Osteoblast (primary cell): Measurements from ENCODE around the gene COA8. TPM values are rescaled to one million over a fixed set of nuclear protein-coding genes. Genes with fewer than 3 reads are reported as not detected.

Experiments used
- DNase-seq: peaks from one replicate; pipeline ENCODE4 v3.0.0; 2011; ENCODE audit warnings: low spot score, mixed read lengths; ENCODE audit not compliant: insufficient read length; ENCODE audit errors: missing footprints
- H2AFZ ChIP-seq: 2 replicates; pipeline ENCODE4 v1.6.0; 2011; ENCODE audit warnings: mild to moderate bottlenecking, low read length
- H3K27ac ChIP-seq: 2 replicates; pipeline ENCODE4 v1.5.1; 2011; ENCODE audit warnings: mild to moderate bottlenecking, low read depth, low read length, moderate library complexity
- H3K27me3 ChIP-seq: 2 replicates; pipeline ENCODE4 v1.6.0; 2012; ENCODE audit warnings: mild to moderate bottlenecking, control low read depth, inconsistent platforms, low read length, moderate library complexity; ENCODE audit not compliant: insufficient read depth
- H3K36me3 ChIP-seq: 2 replicates; pipeline ENCODE4 v1.5.1; 2011; ENCODE audit warnings: mild to moderate bottlenecking, low read length, control low read depth, moderate library complexity; ENCODE audit not compliant: insufficient read depth
- H3K4me1 ChIP-seq: 2 replicates; pipeline ENCODE4 v1.5.1; 2011; ENCODE audit warnings: mild to moderate bottlenecking, low read length, control low read depth, moderate library complexity; ENCODE audit not compliant: insufficient read depth
- H3K4me2 ChIP-seq: 2 replicates; pipeline ENCODE4 v1.6.0; 2011; ENCODE audit warnings: mild to moderate bottlenecking, low read length; ENCODE audit not compliant: insufficient read depth
- H3K4me3 ChIP-seq: fragments of 200-600 bp; sonication (generic); 3 replicates; pipeline ENCODE4 v1.5.1; 2012; ENCODE audit warnings: mild to moderate bottlenecking, low read length, inconsistent platforms; ENCODE audit not compliant: insufficient read depth
- H3K79me2 ChIP-seq: 2 replicates; pipeline ENCODE4 v1.6.0; 2012; ENCODE audit warnings: mild to moderate bottlenecking, low read length, control low read depth, inconsistent platforms; ENCODE audit not compliant: insufficient read depth
- H3K9me3 ChIP-seq: 2 replicates; pipeline ENCODE4 v1.5.1; 2011; ENCODE audit warnings: low read depth, low read length, control low read depth
- H4K20me1 ChIP-seq: 2 replicates; pipeline ENCODE4 v1.6.0; 2012; ENCODE audit warnings: mild to moderate bottlenecking, low read length, control low read depth; ENCODE audit not compliant: insufficient read depth
- CTCF ChIP-seq: IDR thresholded peaks from 2 replicates; pipeline ENCODE4 v1.5.1; 2011; ENCODE audit warnings: mild to moderate bottlenecking, low read depth, low read length, moderate library complexity; ENCODE audit errors: extremely low read depth
- total RNA-seq: library from RNA; depleted of rRNA; stranded (reverse); fragments of >200 nt; gene quantifications from 2 replicates; pipeline ENCODE4 v1.2.3, GENCODE V29; 2012

The COA8 gene
- total RNA-seq, 1 donor: 24.6 TPM

- peaks cover 6% of the 10 kb centered on the region for H4K20me1 ChIP-seq
- peaks cover 19% of the 10 kb centered on the region for H3K79me2 ChIP-seq
- H3K27ac ChIP-seq: no peak overlapping the region
- H3K36me3 ChIP-seq: no peaks in the 10 kb centered on the region
- no peaks in the 10 kb centered on the region for H3K9me3 ChIP-seq
- no peak for DNase-seq
- H3K4me1 ChIP-seq: peaks cover 31% of the 10 kb centered on the region
- TF ChIP-seq CTCF: no peak
- peak overlapping the region; percentile 52 for H3K4me2 ChIP-seq
- no peaks in the 10 kb centered on the region for H3K27me3 ChIP-seq
- no peak overlapping the region for H3K4me3 ChIP-seq
- peak overlapping the region; percentile 72 for H2AFZ ChIP-seq
Observed at GRCh38 chr14:103625356-103626095, 62.8 kb downstream of the COA8 start.

GRCh38 chr14:103626146-103626850 is 63.5 kb downstream of the COA8 start:
- DNase-seq: no peak
- TF ChIP-seq CTCF: no peak
- H3K4me1 ChIP-seq: peaks cover 35% of the 10 kb centered on the region
- no peak overlapping the region for H2AFZ ChIP-seq
- no peak overlapping the region for H3K27ac ChIP-seq
- no peaks in the 10 kb centered on the region for H3K27me3 ChIP-seq
- no peak overlapping the region for H3K4me2 ChIP-seq
- peaks cover under 1% of the 10 kb centered on the region for H3K36me3 ChIP-seq
- H3K4me3 ChIP-seq: no peak overlapping the region
- peaks cover 27% of the 10 kb centered on the region for H3K79me2 ChIP-seq
- H3K9me3 ChIP-seq: no peaks in the 10 kb centered on the region
- H4K20me1 ChIP-seq: peaks cover 13% of the 10 kb centered on the region

- H3K4me2 ChIP-seq: peak overlapping the region; percentile 86
- no peak for TF ChIP-seq CTCF
- DNase-seq: no peak
- H3K79me2 ChIP-seq: peaks cover 37% of the 10 kb centered on the region
- H3K4me1 ChIP-seq: peaks cover 35% of the 10 kb centered on the region
- H3K4me3 ChIP-seq: no peak overlapping the region
- peaks cover 9% of the 10 kb centered on the region for H3K36me3 ChIP-seq
- peak overlapping the region; percentile 32 for H2AFZ ChIP-seq
- H3K27me3 ChIP-seq: no peaks in the 10 kb centered on the region
- H3K27ac ChIP-seq: peak overlapping the region; percentile 93
- H3K9me3 ChIP-seq: no peaks in the 10 kb centered on the region
- peaks cover 24% of the 10 kb centered on the region for H4K20me1 ChIP-seq
Observed at GRCh38 chr14:103627073-103628025, 64.6 kb downstream of the COA8 start.
